GM21825 (cell line): ENCODE results near the gene ZNF438.

Source experiments
- ATAC-seq: cut with Tn5 transposase; IDR thresholded peaks from one replicate; pipeline ENCODE4 v1.9.1; 2021; ENCODE audit warnings: mild to moderate bottlenecking, moderate library complexity; ENCODE audit not compliant: unreplicated experiment

The ZNF438 gene

DNA sequence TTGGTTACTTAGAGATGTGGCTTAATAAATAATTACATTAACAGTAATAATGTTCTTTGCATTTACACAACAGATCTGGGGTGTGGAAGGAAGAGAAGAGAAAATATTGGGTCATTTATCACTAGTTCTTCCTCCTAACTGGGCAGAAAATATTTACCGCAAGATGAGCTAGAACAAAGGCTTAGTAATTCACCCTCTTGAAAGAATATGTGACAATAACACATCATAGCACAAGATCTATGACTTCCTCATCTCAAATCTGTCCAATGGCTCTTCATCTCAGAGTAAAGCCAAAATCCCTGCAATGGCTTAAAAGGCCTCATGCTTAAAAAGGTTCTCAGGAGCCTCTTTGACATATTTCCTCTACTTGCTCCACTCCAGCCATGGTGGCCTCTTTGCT, 178.6 kb downstream of the ZNF438 start:
- no peak for ATAC-seq

DNA sequence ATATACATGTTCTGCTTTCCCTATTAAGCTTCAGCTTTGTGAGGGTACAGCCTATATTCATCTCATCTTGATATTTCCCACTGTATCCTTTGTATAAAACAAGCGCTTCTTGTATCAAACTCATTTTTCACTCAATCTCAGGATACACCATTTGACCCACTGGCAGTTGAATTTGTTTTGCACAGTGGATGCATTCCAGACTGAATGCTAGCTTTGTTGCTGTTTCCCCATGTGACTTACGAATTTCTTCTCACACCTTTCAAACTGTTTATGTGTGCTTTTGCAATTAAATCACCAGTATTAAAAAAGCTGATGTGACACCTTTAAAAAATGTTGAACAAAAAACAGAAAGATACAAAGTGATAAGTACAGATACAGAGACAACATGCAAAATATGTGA, 180.9 kb downstream of the ZNF438 start:
- no peak for ATAC-seq

DNA sequence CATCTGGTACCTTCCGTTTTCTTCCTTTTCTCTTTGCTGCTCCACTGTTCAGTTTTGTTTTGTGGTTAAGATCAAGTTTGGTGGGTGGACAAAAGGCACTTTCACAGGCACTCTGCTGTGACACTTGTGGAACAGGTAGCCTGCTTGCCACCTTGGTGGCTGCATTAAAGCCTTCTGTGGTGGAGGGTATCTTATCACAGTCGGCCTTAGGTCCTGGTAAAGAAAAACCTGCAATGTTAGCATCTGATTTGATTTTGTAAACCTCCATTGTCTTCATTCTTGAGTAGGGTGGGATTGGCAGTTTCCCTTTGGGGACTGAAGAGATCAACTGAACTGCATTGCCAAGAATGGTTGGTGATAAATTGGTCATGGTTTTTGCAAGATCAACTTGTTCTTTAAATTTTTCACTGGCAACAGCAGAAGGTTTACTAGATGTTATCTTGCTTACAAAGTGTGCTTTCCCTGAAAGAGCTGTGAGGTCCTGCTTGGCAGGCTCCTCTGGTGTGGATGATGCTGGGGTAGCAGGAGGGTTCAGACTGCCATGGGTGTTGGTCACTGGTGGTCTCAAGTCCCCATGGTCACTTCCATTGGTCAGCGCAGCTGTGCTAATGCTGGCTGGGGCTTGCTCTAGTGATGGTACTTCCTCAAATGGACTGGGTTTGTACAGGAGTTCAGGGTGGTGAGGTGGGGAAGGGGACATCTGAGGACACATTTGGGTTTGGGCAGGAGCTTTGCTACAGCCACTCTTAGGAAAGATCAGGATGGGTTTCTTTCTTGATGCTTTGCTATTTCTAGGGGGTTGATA, 182.2 kb downstream of the ZNF438 start:
- ATAC-seq = no peak

GRCh38 chr10:30848396-30849032, 183.2 kb downstream of the ZNF438 start:
- ATAC-seq = no peak

DNA sequence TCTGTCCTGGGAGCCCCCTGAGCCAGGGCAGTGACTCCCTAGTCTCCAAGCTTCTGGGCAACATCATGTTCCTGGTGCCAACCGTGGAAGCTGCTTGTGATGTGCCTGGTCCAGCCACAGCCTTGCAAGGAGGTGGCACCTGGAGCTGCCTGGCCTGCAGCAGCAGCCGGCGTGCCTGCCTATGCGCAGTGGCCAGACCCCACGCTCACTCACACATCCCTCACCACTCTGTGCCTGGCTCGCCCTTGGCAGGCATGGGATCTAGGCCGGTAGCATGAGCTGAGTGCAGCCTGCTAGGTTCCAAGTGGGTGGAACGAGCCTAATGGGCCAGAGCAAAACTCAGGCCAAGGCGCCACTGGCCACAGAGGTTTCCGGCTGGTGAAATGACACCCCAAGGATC, 184.0 kb downstream of the ZNF438 start:
- ATAC-seq = no peak

- no peak for ATAC-seq
These were observed 184.5 kb downstream of the ZNF438 start for GRCh38 chr10:30847199-30847598.

GRCh38 chr10:30846710-30847109, 185.0 kb downstream of the ZNF438 start:
- no peak for ATAC-seq

- ATAC-seq = no peak
These were observed 188.8 kb downstream of the ZNF438 start for GRCh38 chr10:30842894-30843293.

- ATAC-seq = no peak
These were observed 189.5 kb downstream of the ZNF438 start for GRCh38 chr10:30842185-30842584.

DNA sequence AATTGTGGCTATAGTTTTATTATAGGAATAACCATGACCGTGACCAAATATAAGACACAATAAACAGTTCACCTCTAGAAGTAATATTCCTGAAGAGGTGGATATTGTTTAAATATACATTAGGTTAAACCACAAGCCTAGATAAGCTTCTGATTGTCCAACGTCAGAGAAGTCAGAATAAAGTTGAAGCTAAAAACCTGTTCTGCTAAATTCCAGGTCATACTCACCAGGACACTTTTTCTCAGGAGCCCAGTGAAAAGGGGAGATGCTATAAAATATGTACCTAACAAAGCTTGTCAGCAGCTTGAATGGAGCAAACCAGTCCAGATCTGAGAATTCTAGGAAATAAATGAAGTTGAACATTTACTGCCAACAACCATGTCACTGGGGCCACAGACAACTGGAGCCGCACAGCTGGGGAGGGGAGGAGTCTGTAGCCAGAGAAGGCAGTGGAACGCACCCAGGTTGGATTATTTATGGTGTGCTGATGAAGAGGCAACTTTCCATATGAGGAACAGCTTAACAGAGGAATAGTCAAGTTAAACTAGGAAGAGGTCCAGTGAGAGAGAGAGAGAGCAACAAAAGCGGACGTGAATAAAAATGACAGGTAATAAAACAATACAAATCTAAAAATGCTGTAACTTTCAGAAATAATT, 191.1 kb downstream of the ZNF438 start:
- no peak for ATAC-seq

DNA sequence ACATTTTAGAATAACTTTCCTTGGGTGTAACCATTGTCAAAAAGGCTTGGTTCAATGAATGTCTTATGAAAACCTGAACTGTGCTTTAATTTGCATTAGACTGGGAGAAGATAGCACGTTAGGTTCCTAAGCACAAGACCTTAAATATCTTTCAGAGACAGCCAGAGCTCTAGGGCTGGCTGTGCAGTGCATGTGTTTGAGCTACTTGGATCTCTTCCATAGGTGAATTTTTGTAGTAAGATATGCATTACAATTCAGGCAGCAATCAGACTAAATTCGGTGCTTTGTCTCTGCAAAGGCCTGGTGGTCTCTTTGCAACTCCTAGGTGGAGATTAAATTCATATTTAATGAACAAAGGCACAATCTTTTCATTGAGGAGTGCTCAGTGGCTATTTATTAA, 192.0 kb downstream of the ZNF438 start:
- no peak for ATAC-seq

DNA sequence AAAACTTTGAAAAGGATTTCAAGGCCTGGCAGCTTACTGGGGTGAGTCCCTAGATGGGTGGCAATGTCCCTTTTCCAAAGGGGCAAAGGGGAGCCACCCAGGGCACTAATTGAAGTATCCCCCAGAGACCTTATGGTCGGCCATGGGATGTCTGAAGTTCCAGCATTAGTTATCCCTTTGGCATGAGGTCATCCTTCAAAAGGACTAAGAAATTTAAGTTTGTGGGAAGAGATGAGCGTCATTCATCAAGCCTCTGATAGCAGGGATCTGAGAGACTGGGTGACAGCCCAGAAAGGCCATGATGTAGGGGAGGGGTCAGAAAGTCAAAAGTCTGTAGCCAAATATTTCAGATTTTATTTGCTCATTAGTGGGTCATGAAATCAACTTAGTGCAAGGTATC, 195.3 kb downstream of the ZNF438 start:
- no peak for ATAC-seq

- no peak for ATAC-seq
These were observed 196.5 kb downstream of the ZNF438 start for GRCh38 chr10:30835146-30835545.

DNA sequence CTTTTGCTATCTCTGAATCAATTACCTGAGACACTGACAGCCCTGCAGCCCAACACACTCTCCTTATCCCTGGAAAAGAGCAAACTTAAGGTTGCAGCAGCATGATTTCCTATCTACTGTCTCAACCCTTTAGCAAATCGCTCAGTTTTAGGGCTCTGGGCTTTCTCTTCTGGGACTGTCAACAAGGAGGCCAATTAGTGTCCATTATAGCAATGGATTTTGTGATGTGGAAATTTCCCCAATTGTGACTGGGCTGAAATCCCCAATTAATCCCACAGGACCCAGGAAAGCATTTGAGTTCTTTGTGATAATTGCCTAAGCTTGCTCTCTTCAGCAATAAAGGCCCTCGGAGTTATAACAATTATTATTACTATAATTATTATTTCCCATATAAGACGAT, 197.0 kb downstream of the ZNF438 start:
- ATAC-seq = no peak

GRCh38 chr10:30834153-30834552, 197.5 kb downstream of the ZNF438 start:
- ATAC-seq = no peak

DNA sequence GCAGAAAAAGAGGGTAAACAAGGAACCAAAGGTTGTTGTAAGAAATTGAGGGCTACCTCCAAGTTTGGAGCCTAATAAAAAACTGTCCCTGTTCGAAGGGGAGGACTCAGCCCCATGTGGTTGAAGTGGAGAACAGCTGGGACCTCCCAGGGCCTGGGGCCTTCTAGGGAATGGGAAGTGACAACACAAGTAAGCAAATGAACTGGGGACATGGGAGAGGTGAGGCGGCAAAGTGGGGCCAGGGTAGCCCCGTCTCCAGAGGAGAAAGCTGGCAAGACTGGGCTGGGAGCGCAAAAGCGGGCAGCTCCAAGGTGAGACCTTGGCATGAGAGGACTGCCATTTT, 198.1 kb downstream of the ZNF438 start:
- no peak for ATAC-seq

GRCh38 chr10:30832749-30833627, 198.7 kb downstream of the ZNF438 start:
- ATAC-seq = no peak

- ATAC-seq = no peak
These were observed 199.5 kb downstream of the ZNF438 start for GRCh38 chr10:30832001-30832748.

DNA sequence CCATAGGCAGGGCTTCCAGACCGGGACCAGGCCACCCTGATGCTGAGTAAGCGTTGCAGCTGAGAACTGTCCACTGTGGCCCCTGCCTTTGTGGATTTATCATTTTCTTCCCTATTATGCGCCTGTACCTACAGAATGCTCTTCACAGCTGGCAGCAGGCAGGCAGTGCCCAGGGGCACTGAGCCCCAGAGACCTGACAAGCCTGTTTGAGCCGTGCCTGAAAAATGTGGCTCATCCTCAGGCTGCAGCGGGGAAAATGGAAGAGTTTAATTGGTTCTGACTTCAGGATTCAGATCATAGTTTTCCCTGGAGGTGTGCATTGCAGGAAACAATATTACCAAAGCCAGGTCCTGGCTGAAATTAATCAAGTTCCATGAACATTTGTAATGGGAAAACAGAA, 200.2 kb downstream of the ZNF438 start:
- ATAC-seq = no peak
